Sigmoid colon (tissue), 7 donors: ENCODE measurements around the gene SUGP2. TPM values are rescaled to one million over a fixed set of nuclear protein-coding genes. Genes with fewer than 3 reads are reported as not detected.

ENCODE experiments used
- DNase-seq: peaks from one replicate; pipeline ENCODE4 v3.0.0-alpha.2; 2019
- H3K27ac ChIP-seq, 4 donors: fragments of 200-600 bp; sonication (generic); one replicate each; pipeline ENCODE4 v1.5.1; 2016 to 2019; ENCODE audit warnings: mild to moderate bottlenecking in 1 of 4
- H3K27me3 ChIP-seq, 3 donors: fragments of 200-600 bp; sonication (generic); one replicate each; pipeline ENCODE4 v1.5.1; 2019; ENCODE audit warnings: mild to moderate bottlenecking in 1 of 3
- H3K36me3 ChIP-seq, 4 donors: fragments of 200-600 bp; sonication (generic); one replicate each; pipeline ENCODE4 v1.5.1; 2016 to 2019
- H3K4me1 ChIP-seq, 4 donors: fragments of 200-600 bp; sonication (generic); one replicate each; pipeline ENCODE4 v1.5.1; 2017 to 2019
- H3K4me3 ChIP-seq, 4 donors: fragments of 200-600 bp; sonication (generic); one replicate each; pipeline ENCODE4 v1.5.1; 2017 to 2019; ENCODE audit warnings: mild to moderate bottlenecking in 2 of 4, moderate library complexity in 1 of 4
- H3K9me3 ChIP-seq, 4 donors: fragments of 200-600 bp in 3 of 4; sonication (generic) in 3 of 4; one replicate each; pipeline versions ENCODE4 v1.5.1 to v1.6.1; 2013 to 2019
- EP300 ChIP-seq, 4 donors: sonication (generic); formaldehyde crosslinking; IDR thresholded peaks; one replicate each; pipeline ENCODE4 v1.6.1; 2017; ENCODE audit warnings: antibody characterized with exemption in 4 of 4
- POLR2A ChIP-seq, 2 donors: fragments of 450-650 bp; IDR thresholded peaks; one replicate each; pipeline ENCODE4 v1.6.1; 2016; ENCODE audit warnings: antibody characterized with exemption in 2 of 2, mild to moderate bottlenecking in 2 of 2, moderate library complexity in 2 of 2
- POLR2AphosphoS5 ChIP-seq, 4 donors: sonication (generic); formaldehyde crosslinking; IDR thresholded peaks; one replicate each; pipeline ENCODE4 v1.6.1; 2017; ENCODE audit warnings: antibody characterized with exemption in 4 of 4
- WGBS, 2 donors: extraction: QIAGEN DNeasy Blood & Tissue Kit; methylation state at CpG; one replicate each; pipeline ENCODE4 v1.1.7; 2013; 5-methylcytosine and 5-hydroxymethylcytosine counted together
- intact Hi-C: fragments of 100-400 bp; cut with DNase I; formaldehyde crosslinking; loops from one replicate; pipeline ENCODE4 v1.15.1; 2023
- polyA plus RNA-seq, 3 donors: library from polyadenylated mRNA; stranded (reverse); fragments of 200-250 nt; gene quantifications; one replicate each; pipeline ENCODE4 v1.2.3, GENCODE V29; 2013
- total RNA-seq, 4 donors: library from RNA; depleted of rRNA; stranded (reverse); fragments of >200 nt; gene quantifications; one replicate each; pipeline ENCODE4 v1.1.0, GENCODE V29; 2016
- TF ChIP-seq, protein P1 (sequence below), 4 experiments: fragments of 450-650 bp in 3 of 4; fragments of 200-600 bp in 1 of 4; IDR thresholded peaks; one replicate each; pipeline ENCODE4 v1.5.1; 2016 to 2019; ENCODE audit warnings: antibody characterized with exemption in 4 of 4, mild to moderate bottlenecking in 3 of 4, moderate library complexity in 2 of 4
- donor health status: healthy with polysubstance abuse.
- donor health status: Bipolar disorder and iron deficiency.
- donor health status: healthy.

The SUGP2 gene
- total and polyA plus RNA-seq, 7 donors, result 7.8 to 82.3 (median 30.3) TPM

DNA sequence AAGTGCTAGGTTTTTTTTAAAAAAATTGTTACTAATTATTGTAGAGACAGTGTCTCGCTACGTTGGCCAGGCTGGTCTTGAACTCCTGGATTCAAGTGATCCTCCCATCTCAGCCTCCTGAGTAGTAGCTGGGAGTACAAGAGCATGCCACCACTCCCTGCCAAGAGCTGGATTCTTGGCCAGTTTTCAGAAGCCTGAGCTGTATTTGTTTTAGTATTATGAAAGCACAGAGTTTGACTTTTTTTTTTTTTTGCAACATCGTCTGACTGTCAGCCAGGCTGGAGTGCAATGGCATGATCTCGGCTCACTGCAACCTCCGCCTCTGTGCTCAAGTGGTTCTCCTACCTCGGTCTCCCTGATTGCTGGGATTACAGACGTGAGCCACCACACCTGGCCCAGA, 7.1 kb upstream of the SUGP2 start:
- H3K9me3 ChIP-seq, result no peaks in the 10 kb centered on the region
- H3K4me1 ChIP-seq, result peaks cover 0 to 8% (median 6%) of the 10 kb centered on the region in 4 donors
- intact Hi-C loops, result no loop called here
- H3K4me3 ChIP-seq, result no peak overlapping the region
- H3K36me3 ChIP-seq, result peaks cover 0 to 28% (median 9%) of the 10 kb centered on the region in 4 donors
- H3K27me3 ChIP-seq, result no peaks in the 10 kb centered on the region
- TF ChIP-seq POLR2AphosphoS5 (IDR thresholded peaks at IDR 0.05), result peak in 1 of 4 donors; percentile 19
- TF ChIP-seq, protein P1, sequence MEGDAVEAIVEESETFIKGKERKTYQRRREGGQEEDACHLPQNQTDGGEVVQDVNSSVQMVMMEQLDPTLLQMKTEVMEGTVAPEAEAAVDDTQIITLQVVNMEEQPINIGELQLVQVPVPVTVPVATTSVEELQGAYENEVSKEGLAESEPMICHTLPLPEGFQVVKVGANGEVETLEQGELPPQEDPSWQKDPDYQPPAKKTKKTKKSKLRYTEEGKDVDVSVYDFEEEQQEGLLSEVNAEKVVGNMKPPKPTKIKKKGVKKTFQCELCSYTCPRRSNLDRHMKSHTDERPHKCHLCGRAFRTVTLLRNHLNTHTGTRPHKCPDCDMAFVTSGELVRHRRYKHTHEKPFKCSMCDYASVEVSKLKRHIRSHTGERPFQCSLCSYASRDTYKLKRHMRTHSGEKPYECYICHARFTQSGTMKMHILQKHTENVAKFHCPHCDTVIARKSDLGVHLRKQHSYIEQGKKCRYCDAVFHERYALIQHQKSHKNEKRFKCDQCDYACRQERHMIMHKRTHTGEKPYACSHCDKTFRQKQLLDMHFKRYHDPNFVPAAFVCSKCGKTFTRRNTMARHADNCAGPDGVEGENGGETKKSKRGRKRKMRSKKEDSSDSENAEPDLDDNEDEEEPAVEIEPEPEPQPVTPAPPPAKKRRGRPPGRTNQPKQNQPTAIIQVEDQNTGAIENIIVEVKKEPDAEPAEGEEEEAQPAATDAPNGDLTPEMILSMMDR (IDR thresholded peaks at IDR 0.05), result no peak
- peak overlapping the region in 3 of 4 donors; percentile 14 to 49 (median 34) for H3K27ac ChIP-seq
- WGBS, 2 donors, result 63 to 75% methylated on average over 7 of the region's 7 CpGs
- DNase-seq, result peak; percentile 89

DNA sequence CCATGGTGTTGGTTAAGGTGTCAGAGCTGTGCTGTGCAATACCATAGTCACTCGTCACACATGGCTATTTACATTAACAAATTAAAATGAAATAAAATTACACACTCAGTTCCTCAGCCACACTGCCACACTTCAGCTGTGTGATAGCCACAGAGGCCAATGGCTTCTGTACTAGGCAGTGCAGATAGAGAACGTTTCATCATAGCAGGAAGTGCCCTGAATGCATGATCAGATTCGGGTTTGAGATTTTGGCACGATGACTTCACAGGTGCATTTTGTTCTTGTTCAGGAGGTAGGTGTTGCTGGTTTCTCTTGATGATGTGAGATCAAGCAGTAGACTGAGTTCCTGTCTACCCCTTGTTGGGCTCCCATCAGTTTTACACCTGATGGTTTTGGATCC, 6.6 kb upstream of the SUGP2 start:
- peaks cover 0 to 24% (median 9%) of the 10 kb centered on the region in 4 donors for H3K36me3 ChIP-seq
- TF ChIP-seq EP300 (IDR thresholded peaks at IDR 0.05) (no peak), POLR2A (IDR thresholded peaks at IDR 0.05) (no peak), POLR2AphosphoS5 (IDR thresholded peaks at IDR 0.05) (no peak)
- TF ChIP-seq, protein P1 (IDR thresholded peaks at IDR 0.05), result no peak
- 54 to 77% methylated on average over 4 of the region's 4 CpGs for WGBS, 2 donors
- DNase-seq, result no peak
- H3K27ac ChIP-seq, result peak overlapping the region in 3 of 4 donors; percentile 14 to 49 (median 34)
- H3K27me3 ChIP-seq, result no peaks in the 10 kb centered on the region
- H3K4me3 ChIP-seq, result no peak overlapping the region
- intact Hi-C loops, result no loop called here
- peaks cover 0 to 9% (median 7%) of the 10 kb centered on the region in 4 donors for H3K4me1 ChIP-seq
- H3K9me3 ChIP-seq, result no peaks in the 10 kb centered on the region

DNA sequence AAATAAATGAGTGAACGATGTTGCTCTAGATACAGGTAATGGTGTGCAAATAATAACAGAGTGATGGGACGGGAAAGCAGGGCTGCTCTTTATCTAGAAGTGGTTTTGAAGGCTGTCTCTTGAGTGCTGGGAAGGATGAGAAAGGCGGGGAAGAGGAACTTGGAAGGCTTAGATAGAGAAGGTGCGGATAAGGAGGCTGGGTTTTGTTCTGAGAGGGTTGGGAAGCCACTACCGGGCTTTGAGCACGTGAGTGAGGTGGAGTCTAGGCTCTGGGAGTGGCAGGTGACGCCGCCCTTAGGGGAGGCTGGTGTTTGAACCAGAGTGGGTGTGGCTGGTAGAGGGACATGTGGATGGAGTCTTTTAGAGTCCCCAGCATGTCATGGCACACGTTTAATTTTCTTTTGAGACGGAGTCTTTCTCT, 897 bp upstream of the SUGP2 start:
- peak overlapping the region; percentile 74 to 92 (median 88) for H3K4me3 ChIP-seq
- peaks cover 0 to 32% (median 26%) of the 10 kb centered on the region in 4 donors for H3K4me1 ChIP-seq
- no peaks in the 10 kb centered on the region for H3K27me3 ChIP-seq
- peak overlapping the region; percentile 93 to 97 (median 95) for H3K27ac ChIP-seq
- intact Hi-C loops, result no loop called here
- WGBS, 2 donors, result 6% methylated on average over 10 of the region's 10 CpGs
- H3K36me3 ChIP-seq, result peaks cover 0 to 17% (median 2%) of the 10 kb centered on the region in 4 donors
- TF ChIP-seq, protein P1 (IDR thresholded peaks at IDR 0.05), result no peak
- TF ChIP-seq POLR2AphosphoS5 (IDR thresholded peaks at IDR 0.05) (no peak), EP300 (IDR thresholded peaks at IDR 0.05) (no peak), POLR2A (IDR thresholded peaks at IDR 0.05) (no peak)
- no peaks in the 10 kb centered on the region for H3K9me3 ChIP-seq
- no peak for DNase-seq

DNA sequence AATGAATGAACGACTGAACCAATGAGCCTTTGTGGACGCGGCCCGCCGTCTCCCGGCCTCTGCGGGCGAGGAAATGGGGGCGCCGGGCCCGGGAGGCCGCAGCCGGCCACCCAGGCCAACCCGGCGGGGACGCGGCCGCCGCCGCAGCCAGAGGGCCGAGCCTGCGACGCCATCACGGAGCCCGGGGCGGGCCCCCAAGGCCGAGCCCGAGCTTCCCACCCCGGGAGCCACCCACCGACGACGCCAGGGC, 216 bp downstream of the SUGP2 start:
- H3K36me3 ChIP-seq, result peaks cover 7 to 28% (median 12%) of the 10 kb centered on the region in 4 donors
- intact Hi-C loops, result loop anchor here (2.0 kb wide), 1 partner anchor 30 kb away; the partner anchor contains the start of gene SLC25A42
- 0% methylated on average over 32 of the region's 32 CpGs for WGBS, 2 donors
- TF ChIP-seq, protein P1 (IDR thresholded peaks at IDR 0.05), result no peak
- no peak for TF ChIP-seq POLR2AphosphoS5 (IDR thresholded peaks at IDR 0.05)
- TF ChIP-seq EP300 (IDR thresholded peaks at IDR 0.05), result no peak
- TF ChIP-seq POLR2A (IDR thresholded peaks at IDR 0.05), result no peak
- no peaks in the 10 kb centered on the region for H3K27me3 ChIP-seq
- peak overlapping the region; percentile 74 to 92 (median 88) for H3K4me3 ChIP-seq
- no peaks in the 10 kb centered on the region for H3K9me3 ChIP-seq
- H3K27ac ChIP-seq, result peak overlapping the region; percentile 93 to 97 (median 95)
- peaks cover 0 to 32% (median 26%) of the 10 kb centered on the region in 4 donors for H3K4me1 ChIP-seq
- DNase-seq, result no peak
